HCT116 (cell line): ENCODE data around the gene LRRC74B. TPM values are rescaled to one million over a fixed set of nuclear protein-coding genes. Genes with fewer than 3 reads are reported as not detected.

Source experiments
- ATAC-seq: fragments of 200-7000 bp; cut with Tn5 transposase; 2 replicates; pipeline ENCODE4 v1.9.1; 2020; ENCODE audit warnings: mild to moderate bottlenecking, moderate library complexity
- BruUV-seq: library from RNA; stranded (reverse); fragments of 400-500 nt; replicated peaks from 2 replicates; lab custom pipeline; 2021; lab: Mats Ljungman, UMichigan
- CTCF ChIA-PET: fragments of 300-600 bp; sonication (Branson Sonifier 250); formaldehyde crosslinking; loops from one replicate; lab custom pipeline; 2021; ENCODE audit warnings: antibody characterized with exemption; lab: Charles Lee
- POLR2A ChIA-PET: fragments of 300-600, 350-600 bp; sonication (Branson Sonifier 250); formaldehyde crosslinking; loops from one replicate; lab custom pipeline; 2021; ENCODE audit warnings: antibody characterized with exemption; lab: Charles Lee
- RAD21 ChIA-PET, 2 experiments: fragments of 300-600 bp; sonication (Branson Sonifier 250); formaldehyde crosslinking; loops; one replicate each; lab custom pipeline; 2023; ENCODE audit warnings: low total read pairs in 2 of 2; ENCODE audit not compliant: uncharacterized antibody in 2 of 2, unreplicated experiment in 2 of 2, low non-redundant PET in 1 of 2; lab: Charles Lee
- DNase-seq: peaks from one replicate; pipeline ENCODE4 v3.0.0-alpha.2; 2010; ENCODE audit warnings: low read depth, low spot score
- H2AFZ ChIP-seq: fragments of 200-600 bp; shearing (Covaris generic), sonication (generic); 2 replicates; pipeline ENCODE4 v1.6.1; 2017; ENCODE audit warnings: low read depth, mixed run types, mixed read lengths, antibody characterized with exemption, low read length; ENCODE audit not compliant: poor library complexity, severe bottlenecking
- H3K27ac ChIP-seq: 2 replicates; pipeline ENCODE4 v1.5.1; 2012; ENCODE audit warnings: low read depth, low read length
- H3K27me3 ChIP-seq: fragments of 200-600 bp; sonication (generic); 2 replicates; pipeline ENCODE4 v1.6.1; 2016; ENCODE audit warnings: mixed run types, low read length, mixed read lengths; ENCODE audit not compliant: insufficient read depth
- H3K36me3 ChIP-seq, 2 experiments: fragments of 200-500 bp in 1 of 2; fragments of 200-600 bp in 1 of 2; sonication (Bioruptor generic) in 1 of 2; sonication (generic) in 1 of 2; 2 replicates each; pipeline versions ENCODE4 v1.5.1 to v1.6.1; 2014 to 2016; ENCODE audit warnings: low read length in 2 of 2, inconsistent platforms in 1 of 2, mixed read lengths in 1 of 2, mixed run types in 1 of 2; ENCODE audit not compliant: insufficient read depth in 2 of 2, control insufficient read depth in 1 of 2
- H3K4me1 ChIP-seq, 2 experiments: fragments of 200-600 bp in 1 of 2; sonication (generic) in 1 of 2; 2 replicates each; pipeline versions ENCODE4 v1.5.1 to v1.6.1; 2012 to 2017; ENCODE audit warnings: low read length in 2 of 2, inconsistent platforms in 1 of 2, mild to moderate bottlenecking in 1 of 2, mixed read lengths in 1 of 2, mixed run types in 1 of 2, moderate library complexity in 1 of 2; ENCODE audit not compliant: insufficient read depth in 2 of 2, control insufficient read depth in 1 of 2
- H3K4me2 ChIP-seq: fragments of 200-600 bp; sonication (generic); 2 replicates; pipeline ENCODE4 v1.6.1; 2017; ENCODE audit warnings: mixed run types, low read length, mixed read lengths
- H3K4me3 ChIP-seq, 2 experiments: fragments of 200-600 bp in 1 of 2; sonication (generic) in 1 of 2; replicated peaks in 1 of 2; 2 replicates each; pipeline ENCODE4 v1.5.1; 2011 to 2016; ENCODE audit warnings: low read length in 2 of 2, control low read depth in 1 of 2, low read depth in 1 of 2, mild to moderate bottlenecking in 1 of 2, mixed read lengths in 1 of 2, mixed run types in 1 of 2
- H3K79me2 ChIP-seq: fragments of 200-600 bp; sonication (generic); 2 replicates; pipeline ENCODE4 v1.6.1; 2017; ENCODE audit warnings: mild to moderate bottlenecking, mixed run types, low read length, moderate library complexity, mixed read lengths; ENCODE audit not compliant: insufficient read depth
- H3K9ac ChIP-seq: fragments of 200-600 bp; sonication (generic); 2 replicates; pipeline ENCODE4 v1.6.1; 2016; ENCODE audit warnings: low read length, mixed read lengths
- H3K9me2 ChIP-seq: fragments of 200-600 bp; sonication (generic), shearing (Covaris generic); 2 replicates; pipeline ENCODE4 v1.6.1; 2017; ENCODE audit warnings: mixed run types, mild to moderate bottlenecking, moderate library complexity; ENCODE audit not compliant: insufficient read depth
- H3K9me3 ChIP-seq, 2 experiments: fragments of 200-500 bp in 1 of 2; fragments of 200-600 bp in 1 of 2; sonication (Bioruptor generic) in 1 of 2; sonication (generic) in 1 of 2; 2 replicates each; pipeline ENCODE4 v1.6.1; 2014 to 2017; ENCODE audit warnings: low read length in 2 of 2, mixed read lengths in 2 of 2, inconsistent platforms in 1 of 2, low read depth in 1 of 2, mild to moderate bottlenecking in 1 of 2, mixed run types in 1 of 2, moderate library complexity in 1 of 2; ENCODE audit not compliant: control insufficient read depth in 1 of 2, insufficient read depth in 1 of 2
- H4K20me1 ChIP-seq: fragments of 200-600 bp; sonication (generic), shearing (Covaris generic); 2 replicates; pipeline ENCODE4 v1.6.1; 2017; ENCODE audit warnings: mixed run types, mild to moderate bottlenecking, moderate library complexity; ENCODE audit not compliant: insufficient read depth
- CEBPB ChIP-seq: IDR thresholded peaks from 2 replicates; pipeline ENCODE4 v1.6.1; 2012; ENCODE audit warnings: low read depth
- ELF1 ChIP-seq: IDR thresholded peaks from 2 replicates; pipeline ENCODE4 v1.6.1; 2012; ENCODE audit warnings: low read depth, borderline replicate concordance
- EZH2 ChIP-seq: fragments of 200-600 bp; sonication (generic); IDR thresholded peaks from 2 replicates; pipeline ENCODE4 v1.6.1; 2017; ENCODE audit warnings: antibody characterized with exemption, mixed run types
- EZH2phosphoT487 ChIP-seq: fragments of 200-600 bp; IDR thresholded peaks from 2 replicates; pipeline ENCODE4 v1.6.1; 2018; ENCODE audit warnings: antibody characterized with exemption, borderline replicate concordance
- FOSL1 ChIP-seq: IDR thresholded peaks from 2 replicates; pipeline ENCODE4 v1.6.1; 2012; ENCODE audit warnings: low read depth
- JUND ChIP-seq: IDR thresholded peaks from 2 replicates; pipeline ENCODE4 v1.6.1; 2012
- POLR2A ChIP-seq: IDR thresholded peaks from 2 replicates; pipeline ENCODE4 v1.7.0; 2011; ENCODE audit warnings: borderline replicate concordance; ENCODE audit not compliant: insufficient read depth, insufficient read length; ENCODE audit errors: extremely low read depth
- POLR2AphosphoS5 ChIP-seq: IDR thresholded peaks from 2 replicates; pipeline ENCODE4 v1.6.1; 2011; ENCODE audit warnings: mild to moderate bottlenecking, low read depth, low read length, moderate library complexity
- SIN3A ChIP-seq: IDR thresholded peaks from 2 replicates; pipeline ENCODE4 v1.6.1; 2012; ENCODE audit warnings: low read depth
- SRF ChIP-seq: IDR thresholded peaks from 2 replicates; pipeline ENCODE4 v1.6.1; 2012; ENCODE audit warnings: low read depth
- TCF7L2 ChIP-seq: IDR thresholded peaks from 2 replicates; pipeline ENCODE4 v1.7.0; 2011; ENCODE audit warnings: borderline replicate concordance, inconsistent platforms; ENCODE audit not compliant: insufficient read depth, insufficient read length; ENCODE audit errors: extremely low read depth
- YY1 ChIP-seq: IDR thresholded peaks from 2 replicates; pipeline ENCODE4 v1.6.1; 2011; ENCODE audit warnings: low read length, low read depth, moderate library complexity, mild to moderate bottlenecking; ENCODE audit not compliant: insufficient replicate concordance; ENCODE audit errors: extremely low read depth
- ZFX ChIP-seq: fragments of 450-650 bp; IDR thresholded peaks from 2 replicates; pipeline ENCODE4 v1.6.1; 2017
- ZNF274 ChIP-seq: fragments of 200-500 bp; sonication (Bioruptor generic); IDR thresholded peaks from 2 replicates; pipeline ENCODE4 v1.6.1; 2014; ENCODE audit warnings: mild to moderate bottlenecking, low read depth, low read length, inconsistent platforms
- intact Hi-C: fragments of 100-400 bp; cut with micrococcal nuclease; formaldehyde crosslinking; loops from 2 replicates; pipeline ENCODE4 v1.10.0; 2022
- total RNA-seq: library from RNA; stranded (reverse); gene quantifications from one replicate; pipeline ENCODE4 v1.2.1, GENCODE V29; 2021; ENCODE audit not compliant: unreplicated experiment
- TF ChIP-seq, protein P1 (sequence below): IDR thresholded peaks from 2 replicates; pipeline ENCODE4 v1.6.1; 2012; ENCODE audit warnings: low read depth
- TF ChIP-seq, protein P2 (sequence below): IDR thresholded peaks from 2 replicates; pipeline ENCODE4 v1.6.1; 2012

Gene LRRC74B
- total RNA-seq, 1 experiment from 2014 or later: not detected

DNA sequence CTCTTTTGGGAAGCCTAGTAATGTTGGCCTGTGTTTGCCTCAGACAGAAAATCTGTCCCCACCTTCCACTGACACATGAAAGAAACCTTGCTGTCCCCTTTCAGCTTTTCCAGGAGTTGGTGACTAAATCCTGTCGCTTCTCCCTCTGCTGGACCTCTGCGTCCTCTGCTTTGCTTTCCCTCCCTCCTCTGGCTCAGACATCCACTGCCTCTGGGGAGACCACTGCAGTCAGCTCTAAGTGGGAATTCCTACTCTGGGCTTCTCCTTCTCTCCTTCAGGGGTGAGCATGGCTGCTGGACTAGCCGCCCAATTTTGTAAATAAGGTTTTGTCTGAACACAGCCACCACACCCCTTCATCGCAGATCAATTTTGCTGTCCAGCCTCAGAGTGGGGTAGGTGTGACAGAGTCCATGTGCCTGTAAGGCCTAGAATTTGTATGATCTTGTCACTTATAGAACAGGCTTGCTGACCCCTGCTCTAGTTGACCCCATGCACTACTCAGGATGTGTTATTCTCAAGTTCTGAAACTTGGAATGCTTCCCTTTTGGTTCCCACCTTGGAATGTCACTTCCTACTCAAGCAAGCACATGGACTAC is 23.0 kb downstream of the LRRC74B start:
- RAD21 ChIA-PET: no interaction called here
- Histone ChIP-seq H3K9ac (no peak overlapping the region), H3K27ac (no peak overlapping the region), H3K4me3 (no peak overlapping the region), H3K4me2 (no peak overlapping the region), H3K4me1 (peaks cover 0 to 3% of the 10 kb centered on the region in 2 experiments; a peak in 1 of 4 replicates), H4K20me1 (no peaks in the 10 kb centered on the region), H3K36me3 (no peaks in the 10 kb centered on the region), H2AFZ (no peak overlapping the region), H3K9me3 (0 out of 4 replicates have a peak, but pooled peaks cover 0 to 4% of the 10 kb centered on the region in 2 experiments), H3K79me2 (no peaks in the 10 kb centered on the region), H3K27me3 (peaks cover 3% of the 10 kb centered on the region; the same call in 1 of the 2 replicates), H3K9me2 (no peaks in the 10 kb centered on the region)
- no peak for ATAC-seq
- POLR2A ChIA-PET: no interaction called here
- BruUV-seq: no TSS peak
- DNase-seq: no peak
- intact Hi-C loops: no loop called here
- no peak for TF ChIP-seq EZH2
- TF ChIP-seq, protein P1, sequence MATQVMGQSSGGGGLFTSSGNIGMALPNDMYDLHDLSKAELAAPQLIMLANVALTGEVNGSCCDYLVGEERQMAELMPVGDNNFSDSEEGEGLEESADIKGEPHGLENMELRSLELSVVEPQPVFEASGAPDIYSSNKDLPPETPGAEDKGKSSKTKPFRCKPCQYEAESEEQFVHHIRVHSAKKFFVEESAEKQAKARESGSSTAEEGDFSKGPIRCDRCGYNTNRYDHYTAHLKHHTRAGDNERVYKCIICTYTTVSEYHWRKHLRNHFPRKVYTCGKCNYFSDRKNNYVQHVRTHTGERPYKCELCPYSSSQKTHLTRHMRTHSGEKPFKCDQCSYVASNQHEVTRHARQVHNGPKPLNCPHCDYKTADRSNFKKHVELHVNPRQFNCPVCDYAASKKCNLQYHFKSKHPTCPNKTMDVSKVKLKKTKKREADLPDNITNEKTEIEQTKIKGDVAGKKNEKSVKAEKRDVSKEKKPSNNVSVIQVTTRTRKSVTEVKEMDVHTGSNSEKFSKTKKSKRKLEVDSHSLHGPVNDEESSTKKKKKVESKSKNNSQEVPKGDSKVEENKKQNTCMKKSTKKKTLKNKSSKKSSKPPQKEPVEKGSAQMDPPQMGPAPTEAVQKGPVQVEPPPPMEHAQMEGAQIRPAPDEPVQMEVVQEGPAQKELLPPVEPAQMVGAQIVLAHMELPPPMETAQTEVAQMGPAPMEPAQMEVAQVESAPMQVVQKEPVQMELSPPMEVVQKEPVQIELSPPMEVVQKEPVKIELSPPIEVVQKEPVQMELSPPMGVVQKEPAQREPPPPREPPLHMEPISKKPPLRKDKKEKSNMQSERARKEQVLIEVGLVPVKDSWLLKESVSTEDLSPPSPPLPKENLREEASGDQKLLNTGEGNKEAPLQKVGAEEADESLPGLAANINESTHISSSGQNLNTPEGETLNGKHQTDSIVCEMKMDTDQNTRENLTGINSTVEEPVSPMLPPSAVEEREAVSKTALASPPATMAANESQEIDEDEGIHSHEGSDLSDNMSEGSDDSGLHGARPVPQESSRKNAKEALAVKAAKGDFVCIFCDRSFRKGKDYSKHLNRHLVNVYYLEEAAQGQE: no peak
- TF ChIP-seq, protein P2, sequence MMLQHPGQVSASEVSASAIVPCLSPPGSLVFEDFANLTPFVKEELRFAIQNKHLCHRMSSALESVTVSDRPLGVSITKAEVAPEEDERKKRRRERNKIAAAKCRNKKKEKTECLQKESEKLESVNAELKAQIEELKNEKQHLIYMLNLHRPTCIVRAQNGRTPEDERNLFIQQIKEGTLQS: no peak
- TF ChIP-seq ZNF274: no peak
- no peak for TF ChIP-seq ELF1
- TF ChIP-seq TCF7L2: no peak
- no peak for TF ChIP-seq FOSL1
- TF ChIP-seq SRF: no peak
- TF ChIP-seq EZH2phosphoT487: no peak
- no peak for TF ChIP-seq POLR2AphosphoS5
- no peak for TF ChIP-seq JUND
- no peak for TF ChIP-seq CEBPB
- TF ChIP-seq POLR2A: no peak
- TF ChIP-seq YY1: no peak
- no peak for TF ChIP-seq SIN3A
- TF ChIP-seq ZFX: no peak
- CTCF ChIA-PET: no interaction called here
